ENCODE measurements around the gene G6PD.
"Not testable (repeated sequence)": the region's sequence is repeated elsewhere in the genome, so short reads cannot be mapped to it uniquely, and the experiment has no call there.

Gene G6PD

DNA sequence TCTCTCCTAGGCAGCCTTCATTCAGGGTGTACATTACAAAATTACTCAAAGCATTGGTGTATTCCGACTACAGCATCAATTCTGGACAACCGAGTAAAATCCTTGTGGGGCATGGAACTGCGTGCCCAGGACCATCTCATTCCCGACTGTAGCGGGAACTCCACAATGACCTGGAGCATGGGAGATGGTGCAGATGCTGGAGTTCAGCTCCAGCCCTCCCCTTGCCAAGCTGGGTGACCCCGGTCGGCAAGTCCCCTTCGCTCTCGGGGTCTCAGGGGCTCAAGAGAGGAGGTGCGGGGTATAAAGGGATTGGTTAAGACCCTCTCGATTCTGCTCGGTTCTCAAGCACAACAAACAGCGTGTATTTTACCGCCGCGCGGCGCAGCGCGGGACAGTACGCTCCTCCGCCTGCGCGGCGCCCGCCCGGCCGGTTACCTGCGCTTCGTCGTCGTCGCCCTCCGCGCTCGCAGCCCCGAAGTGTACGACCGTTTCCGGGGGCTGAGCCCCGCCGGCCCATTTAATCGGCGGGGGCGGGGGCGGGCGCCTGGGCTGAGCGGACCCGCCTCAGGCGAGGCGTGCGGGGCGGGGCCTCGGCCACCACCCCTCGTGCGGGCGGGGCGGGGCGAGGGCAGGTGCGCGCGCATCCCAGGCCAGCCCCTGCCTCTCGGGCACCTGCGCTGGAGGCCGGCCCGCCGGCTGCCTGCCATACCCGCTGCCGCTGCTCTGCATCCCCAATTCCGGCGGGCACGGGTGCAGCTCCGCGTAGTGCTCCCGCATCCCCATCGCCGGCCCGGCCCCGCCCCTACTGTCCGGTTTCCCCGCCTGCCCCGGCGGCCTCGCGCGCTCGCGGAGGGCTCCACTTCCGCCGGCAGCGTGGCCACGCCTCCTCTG, at the start of gene G6PD:
TSS of gene G6PD (minus strand) at position 493 of the 891 bp plus-strand sequence. CDS start 691 bp downstream, outside the sequence.
- DNase-seq (ENCODE audit: low read depth) = no peak

- peak; percentile 19 for DNase-seq (ENCODE audit: low read depth)
Measured at GRCh38 chrX:154595559-154596249, 49.1 kb upstream of the G6PD start.

- no peak for DNase-seq (ENCODE audit: low read depth)
Measured at GRCh38 chrX:154594491-154594890, 47.8 kb upstream of the G6PD start.

DNA sequence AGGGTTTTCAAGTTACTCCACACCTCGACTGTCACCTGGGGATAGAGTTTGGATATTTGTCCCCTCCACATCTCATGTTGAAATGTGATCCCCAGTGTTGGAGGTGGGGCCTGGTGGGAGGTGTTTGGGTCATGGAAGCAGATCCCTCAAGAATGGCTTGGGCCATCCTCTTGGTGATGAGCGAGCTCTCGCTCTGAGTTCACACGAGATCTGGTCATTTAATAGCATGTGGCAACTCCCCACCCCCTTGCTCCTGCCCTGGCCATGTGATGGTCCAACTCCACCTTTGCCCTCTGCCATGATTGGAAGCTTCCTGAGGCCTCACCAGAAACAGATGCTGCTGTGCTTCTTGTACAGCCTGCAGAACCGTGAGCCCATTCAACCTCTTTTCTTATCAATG, 46.6 kb upstream of the G6PD start:
- DNase-seq (ENCODE audit: low read depth) = no peak

GRCh38 chrX:154592505-154592904, 45.9 kb upstream of the G6PD start:
- DNase-seq (ENCODE audit: low read depth) = no peak

- DNase-seq (ENCODE audit: low read depth) = not testable (repeated sequence)
Measured at GRCh38 chrX:154590415-154590814, 43.8 kb upstream of the G6PD start.

GRCh38 chrX:154584585-154585183, 38.0 kb upstream of the G6PD start, which contains the start of gene CTAG1A:
CTAG1A (plus strand) TSS chrX:154585133; CDS start chrX:154585207, 74 bp downstream.
- not testable (repeated sequence) for DNase-seq (ENCODE audit: low read depth)

DNA sequence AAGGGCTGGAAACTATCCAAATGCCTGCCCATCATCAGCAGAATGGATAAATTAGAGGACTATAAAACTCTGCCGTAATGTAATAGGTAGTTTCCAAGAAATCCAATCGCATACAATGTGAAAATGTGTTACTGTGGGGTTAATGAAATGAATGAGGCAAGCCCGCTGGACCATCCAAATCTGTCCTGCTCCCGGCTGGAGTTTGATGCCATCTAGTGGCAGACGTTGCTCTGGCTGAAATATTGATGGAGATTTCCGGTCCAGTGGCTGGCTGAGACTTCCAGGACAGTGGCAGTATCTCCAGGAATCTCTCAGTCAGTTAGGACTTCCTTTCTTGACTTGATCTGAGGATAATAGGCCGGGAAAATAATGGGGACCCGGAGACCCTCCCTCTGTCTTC, 36.3 kb upstream of the G6PD start:
- DNase-seq (ENCODE audit: low read depth) = not testable (repeated sequence)

- DNase-seq (ENCODE audit: low read depth) = not testable (repeated sequence)
Measured at GRCh38 chrX:154575076-154575475, 28.4 kb upstream of the G6PD start.

DNA sequence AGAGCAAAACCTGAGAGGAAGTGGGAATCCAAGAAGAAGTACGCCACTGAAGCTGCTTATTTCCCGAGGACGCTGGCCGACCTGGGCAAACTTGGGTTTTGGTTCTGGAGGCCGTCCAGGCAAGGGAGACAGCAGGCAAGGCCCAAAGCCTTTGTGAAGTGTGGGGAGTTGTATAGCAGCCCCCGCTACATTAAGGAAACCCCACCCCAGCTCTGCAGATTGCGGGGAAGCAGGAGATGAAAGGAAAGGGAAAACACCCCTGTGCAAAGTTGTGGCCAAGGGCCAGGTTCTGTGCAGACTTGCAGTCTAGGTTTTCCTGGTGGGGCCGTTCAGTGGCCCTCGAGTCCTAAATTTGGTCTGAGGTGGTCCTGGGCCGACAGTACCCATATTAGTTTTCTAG, 26.4 kb upstream of the G6PD start:
- DNase-seq (ENCODE audit: low read depth) = not testable (repeated sequence)

DNA sequence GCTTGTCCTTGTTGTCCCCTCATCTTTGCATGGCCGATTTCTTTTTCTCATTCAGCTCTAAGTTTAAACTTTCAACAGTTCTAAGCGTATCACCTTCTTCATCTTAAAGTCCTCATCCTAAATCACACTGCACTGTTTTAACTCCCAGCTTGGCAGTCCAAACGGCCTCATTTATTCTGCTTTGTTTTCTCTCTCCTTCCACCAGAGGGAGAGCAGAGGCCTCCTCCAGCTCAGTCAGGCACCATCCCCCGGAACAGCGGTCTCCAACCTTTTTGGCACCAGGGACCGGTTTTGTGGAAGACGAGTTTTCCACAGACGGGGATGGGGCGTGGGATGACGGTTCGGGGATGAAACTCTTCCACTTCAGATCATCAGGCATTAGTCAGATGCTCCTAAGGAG, 23.7 kb upstream of the G6PD start:
- DNase-seq (ENCODE audit: low read depth) = not testable (repeated sequence)

DNA sequence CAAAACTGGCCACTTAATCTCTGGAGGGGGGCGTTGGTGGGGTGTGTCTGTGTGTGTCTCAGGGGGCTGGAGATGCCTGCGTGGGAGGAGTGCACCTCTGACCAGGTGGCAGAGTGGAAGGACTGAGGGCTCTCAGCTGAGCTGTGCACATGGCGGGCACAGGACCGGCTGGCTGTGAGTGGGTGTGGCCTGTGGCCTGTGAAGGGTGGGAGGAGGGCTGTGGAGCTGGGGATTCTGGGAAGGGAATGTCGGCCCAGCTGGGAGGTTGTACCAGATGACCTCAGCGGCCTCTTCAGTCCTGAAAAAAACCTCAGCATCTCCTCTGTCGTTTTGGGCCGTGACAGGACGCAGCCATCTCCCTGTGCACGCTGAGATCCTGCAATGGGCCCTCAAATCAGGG, 15.6 kb upstream of the G6PD start:
- not testable (repeated sequence) for DNase-seq (ENCODE audit: low read depth)

- DNase-seq (ENCODE audit: low read depth) = not testable (repeated sequence)
Measured at GRCh38 chrX:154560326-154560725, 13.7 kb upstream of the G6PD start.

DNA sequence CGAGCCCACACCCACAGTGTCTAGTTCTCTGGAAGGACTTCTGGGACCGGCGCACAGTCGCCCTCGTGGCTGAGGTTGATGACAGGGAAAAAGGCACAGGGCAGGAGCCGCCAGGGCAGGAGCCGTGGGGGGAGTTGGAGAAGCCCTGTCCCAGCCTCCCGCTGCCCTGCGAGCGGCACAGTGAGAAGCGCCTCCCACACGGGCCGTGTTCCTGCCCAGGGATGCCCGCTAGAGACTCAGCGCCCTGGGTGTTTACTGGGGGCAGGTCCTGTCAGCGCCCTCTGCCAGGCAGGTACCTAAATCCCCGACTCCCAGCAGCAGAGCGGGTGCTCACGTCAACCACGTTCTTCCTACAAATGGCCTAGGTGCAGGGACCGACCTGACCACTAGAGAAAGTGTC, 12.2 kb upstream of the G6PD start:
- not testable (repeated sequence) for DNase-seq (ENCODE audit: low read depth)

- not testable (repeated sequence) for DNase-seq (ENCODE audit: low read depth)
Measured at GRCh38 chrX:154558060-154558690, 11.5 kb upstream of the G6PD start.

DNA sequence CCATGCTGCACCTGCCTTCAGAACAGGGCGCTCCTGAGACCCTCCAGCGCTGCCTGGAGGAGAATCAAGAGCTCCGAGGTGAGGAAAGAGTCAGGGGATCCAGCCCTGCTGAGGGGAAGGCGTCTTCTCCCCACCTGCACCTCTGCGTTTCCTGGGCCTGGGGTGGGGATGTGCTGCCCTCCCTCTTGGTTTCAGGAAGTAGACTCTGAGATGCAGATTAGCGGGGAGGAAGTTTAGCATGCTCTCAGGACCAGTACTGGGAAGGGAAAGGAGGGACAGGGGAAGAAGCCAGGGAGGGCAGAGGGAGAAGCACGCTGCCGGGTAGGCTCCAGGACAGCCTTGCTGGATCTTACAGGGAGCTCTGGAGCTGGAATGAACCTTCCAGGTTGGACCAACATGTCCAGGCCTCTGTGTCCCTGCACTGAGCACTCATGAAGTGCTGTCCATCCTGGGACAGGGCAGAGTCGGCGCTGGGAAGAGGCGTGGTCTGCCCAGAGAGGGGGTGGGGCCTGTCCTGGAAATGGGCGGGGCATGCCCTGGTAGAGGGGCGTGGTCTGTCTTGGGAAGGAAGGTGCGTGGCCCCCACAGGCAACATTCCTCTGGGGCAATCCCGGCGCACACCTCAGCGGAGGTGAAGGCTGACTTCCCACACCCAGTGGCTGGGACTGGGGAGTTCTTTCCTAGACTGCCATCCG, 5.6 kb upstream of the G6PD start:
- not testable (repeated sequence) for DNase-seq (ENCODE audit: low read depth)

- peak; percentile 50 for DNase-seq (ENCODE audit: low read depth)
Measured at GRCh38 chrX:154549766-154550165, 3.1 kb upstream of the G6PD start.

GRCh38 chrX:154548028-154548316, 1.3 kb upstream of the G6PD start:
- DNase-seq (ENCODE audit: low read depth) = peak; percentile 57

DNA sequence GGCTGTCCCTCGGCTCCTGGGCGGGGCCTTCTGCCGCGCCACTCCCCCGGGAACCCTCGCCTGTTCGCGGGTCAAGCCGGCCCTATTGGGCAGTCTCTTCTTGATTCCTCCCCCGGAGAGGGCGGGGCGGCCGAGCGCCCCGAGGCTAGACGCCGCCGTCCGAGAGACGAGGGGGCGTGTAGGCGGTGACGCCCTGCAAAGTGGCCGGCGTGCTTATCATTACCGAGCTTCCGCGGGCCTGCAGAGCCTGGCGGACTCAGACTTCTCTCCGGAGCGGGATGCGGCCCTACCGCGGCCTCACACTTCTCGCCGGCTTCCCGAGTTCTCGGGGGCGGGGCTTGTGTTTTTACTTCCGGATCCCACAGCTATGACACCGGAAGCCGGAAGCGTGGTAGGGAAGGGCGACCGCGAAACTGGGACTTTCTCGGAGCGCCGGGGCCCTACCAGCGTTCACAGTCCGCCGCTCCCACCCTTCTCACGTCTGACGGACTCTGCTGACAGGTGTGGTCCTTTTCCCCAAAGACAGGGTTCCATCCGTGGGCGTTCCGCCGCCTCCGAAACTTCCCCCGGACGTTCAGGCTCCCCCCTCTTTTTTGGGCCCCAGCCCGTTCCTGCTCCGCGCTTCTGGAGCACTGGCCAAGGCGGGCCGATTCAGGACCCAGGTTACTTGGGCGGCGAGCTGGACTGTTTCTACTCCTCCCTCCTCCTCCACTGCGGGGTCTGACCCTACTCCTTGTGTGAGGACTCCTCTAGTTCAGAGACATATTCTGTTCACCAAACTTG, 790 bp upstream of the G6PD start, which contains the start of gene IKBKG:
TSS of gene IKBKG (plus strand) at position 376 of the 783 bp plus-strand sequence. CDS start 4,383 bp downstream, outside the sequence.
- peak; percentile 81 for DNase-seq (ENCODE audit: low read depth)

- no peak for DNase-seq (ENCODE audit: low read depth)
Measured at GRCh38 chrX:154545673-154546274, 872 bp downstream of the G6PD start.

Data from amniotic epithelial cell (primary cell).